Right lobe of liver (tissue), 6 donors: Measurements from ENCODE around the gene WDR27. TPM values are rescaled to one million over a fixed set of nuclear protein-coding genes. Genes with fewer than 3 reads are reported as not detected.

ENCODE experiments used
- ATAC-seq, 4 donors: fragments of 200-7000 bp; cut with Tn5 transposase; one replicate each; pipeline ENCODE4 v1.9.1; 2020; ENCODE audit warnings: mild to moderate bottlenecking in 4 of 4, moderate library complexity in 4 of 4
- DNase-seq, 3 donors: peaks; one replicate each; pipeline ENCODE4 v3.0.0-alpha.2; 2020
- H3K27ac ChIP-seq, 3 donors: fragments of 200-600 bp; one replicate each; pipeline ENCODE4 v1.8.0; 2022
- H3K27me3 ChIP-seq, 2 donors: fragments of 200-600 bp; one replicate each; pipeline ENCODE4 v1.8.0; 2022
- H3K36me3 ChIP-seq, 4 donors: fragments of 200-600 bp; sonication (generic) in 1 of 4; one replicate each; pipeline versions ENCODE4 v1.5.1 to v1.8.0; 2017 to 2022; ENCODE audit warnings: control low read depth in 1 of 4
- H3K4me1 ChIP-seq, 4 donors: fragments of 200-600 bp; sonication (generic) in 1 of 4; one replicate each; pipeline versions ENCODE4 v1.5.1 to v1.8.0; 2017 to 2022; ENCODE audit warnings: control low read depth in 1 of 4
- H3K4me3 ChIP-seq, 3 donors: fragments of 200-600 bp; one replicate each; pipeline ENCODE4 v1.8.0; 2022
- H3K9me3 ChIP-seq, 4 donors: fragments of 200-600 bp; sonication (generic) in 1 of 4; one replicate each; pipeline versions ENCODE4 v1.5.1 to v1.8.0; 2017 to 2022; ENCODE audit warnings: control low read depth in 1 of 4
- POLR2A ChIP-seq: fragments of 450-650 bp; IDR thresholded peaks from one replicate; pipeline ENCODE4 v1.6.1; 2017; ENCODE audit warnings: antibody characterized with exemption, mild to moderate bottlenecking
- WGBS: methylation state at CpG from one replicate; pipeline ENCODE4 v1.1.6; 2018; ENCODE audit warnings: low coverage, low lambda C conversion rate; ENCODE audit not compliant: insufficient coverage; ENCODE audit errors: missing lambda C conversion rate; 5-methylcytosine and 5-hydroxymethylcytosine counted together
- intact Hi-C, 2 donors: fragments of 100-400 bp; cut with DNase I; formaldehyde crosslinking; loops; one replicate each; pipeline versions ENCODE4 v1.11.2 to v1.14.1; 2022
- total RNA-seq, 6 experiments: library from RNA; depleted of rRNA in 2 of 6; stranded (reverse); fragments of >200 nt in 2 of 6; fragmentation: NEBNext Ultra II Directional in 3 of 6; extraction: Animal tissue kit (Norgen Biotek cat#: 25700) in 3 of 6; gene quantifications; one replicate each; pipeline versions ENCODE4 v1.1.0 to v1.2.4, GENCODE V29; 2016 to 2023
- TF ChIP-seq, protein P1 (sequence below), 4 donors: fragments of 200-600 bp in 3 of 4; fragments of 450-650 bp in 1 of 4; IDR thresholded peaks; one replicate each; pipeline versions ENCODE4 v1.5.1 to v1.8.0; 2016 to 2022; ENCODE audit warnings: antibody characterized with exemption in 4 of 4, mild to moderate bottlenecking in 2 of 4
- donor health status: DM: no; HTN: yes; CAD: no.
- donor health status: DM: no; HTN: no; CAD: no.
- donor health status: DM: no; HTN: no; CAD: no.
- donor health status: DM: no; HTN: yes; CAD: no.
- donor health status: DM: no; HTN: yes; CAD: no.

Gene WDR27
- total RNA-seq, 6 experiments from 2014 or later = 8.2 to 26.8 (median 12.7) TPM

DNA sequence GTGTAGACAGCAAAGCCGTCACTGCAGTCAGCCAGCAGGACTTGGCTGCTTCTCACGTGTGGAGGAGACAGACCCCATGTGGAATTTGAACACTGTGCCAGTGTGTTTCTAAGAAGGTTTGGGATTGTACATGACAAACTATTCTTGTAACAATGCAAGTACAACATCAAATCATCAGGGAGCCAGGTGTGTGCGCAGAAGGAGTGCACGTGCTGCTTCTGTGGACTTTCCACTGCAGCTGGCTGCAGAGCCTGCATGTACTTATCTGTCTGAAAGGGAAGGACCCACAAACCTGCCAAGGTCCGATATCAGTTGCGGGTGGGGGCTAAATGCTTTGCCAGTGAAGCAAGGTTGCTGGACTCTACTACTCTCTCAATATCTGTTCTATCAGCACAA lies 211.6 kb downstream of the WDR27 start:
- no peak for DNase-seq
- H3K9me3 ChIP-seq = no peaks in the 10 kb centered on the region
- no peaks in the 10 kb centered on the region for H3K36me3 ChIP-seq
- ATAC-seq = peak in 1 of 4 donors; percentile 40
- H3K27me3 ChIP-seq = no peaks in the 10 kb centered on the region
- no peak overlapping the region for H3K4me3 ChIP-seq
- H3K4me1 ChIP-seq = no peaks in the 10 kb centered on the region
- no peak overlapping the region for H3K27ac ChIP-seq
- no peak for TF ChIP-seq POLR2A
- TF ChIP-seq, protein P1, sequence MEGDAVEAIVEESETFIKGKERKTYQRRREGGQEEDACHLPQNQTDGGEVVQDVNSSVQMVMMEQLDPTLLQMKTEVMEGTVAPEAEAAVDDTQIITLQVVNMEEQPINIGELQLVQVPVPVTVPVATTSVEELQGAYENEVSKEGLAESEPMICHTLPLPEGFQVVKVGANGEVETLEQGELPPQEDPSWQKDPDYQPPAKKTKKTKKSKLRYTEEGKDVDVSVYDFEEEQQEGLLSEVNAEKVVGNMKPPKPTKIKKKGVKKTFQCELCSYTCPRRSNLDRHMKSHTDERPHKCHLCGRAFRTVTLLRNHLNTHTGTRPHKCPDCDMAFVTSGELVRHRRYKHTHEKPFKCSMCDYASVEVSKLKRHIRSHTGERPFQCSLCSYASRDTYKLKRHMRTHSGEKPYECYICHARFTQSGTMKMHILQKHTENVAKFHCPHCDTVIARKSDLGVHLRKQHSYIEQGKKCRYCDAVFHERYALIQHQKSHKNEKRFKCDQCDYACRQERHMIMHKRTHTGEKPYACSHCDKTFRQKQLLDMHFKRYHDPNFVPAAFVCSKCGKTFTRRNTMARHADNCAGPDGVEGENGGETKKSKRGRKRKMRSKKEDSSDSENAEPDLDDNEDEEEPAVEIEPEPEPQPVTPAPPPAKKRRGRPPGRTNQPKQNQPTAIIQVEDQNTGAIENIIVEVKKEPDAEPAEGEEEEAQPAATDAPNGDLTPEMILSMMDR (IDR thresholded peaks at IDR 0.05) = no peak
- WGBS = 73% methylated on average over 5 of the region's 6 CpGs
- intact Hi-C loops = no loop called here

DNA sequence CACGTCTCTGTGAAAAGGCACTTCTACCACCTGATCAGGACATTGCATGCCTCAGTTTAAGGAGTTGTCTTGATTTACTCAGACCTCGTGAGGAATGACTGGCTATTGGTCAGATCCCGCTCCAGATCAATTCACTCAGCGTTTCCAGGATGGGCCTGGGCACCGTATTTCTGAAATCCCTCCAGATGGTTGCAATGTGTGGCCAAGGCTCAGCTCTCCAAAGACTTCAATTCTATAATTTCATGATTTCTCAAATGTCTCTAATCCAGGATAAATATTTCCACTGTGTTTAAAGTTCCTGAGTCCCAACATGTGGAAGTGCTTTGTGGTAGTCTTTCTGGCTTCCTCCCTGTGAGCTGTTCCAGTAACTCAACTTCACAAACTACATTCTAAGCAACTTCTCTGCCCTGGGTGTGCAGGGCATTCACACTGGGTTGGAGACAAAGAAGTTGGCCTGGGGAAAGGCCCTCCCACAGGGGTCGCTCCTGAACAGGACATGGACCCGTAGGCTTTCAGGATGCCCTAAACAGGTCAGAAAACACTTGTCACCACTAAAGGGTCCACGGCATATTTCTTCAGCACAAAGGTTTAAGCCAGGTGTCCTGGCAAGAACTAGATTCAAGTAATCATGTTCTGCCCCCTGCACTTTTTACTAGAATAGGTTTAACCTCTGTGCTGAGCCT lies 212.1 kb downstream of the WDR27 start:
- H3K9me3 ChIP-seq = no peaks in the 10 kb centered on the region
- H3K4me1 ChIP-seq = no peaks in the 10 kb centered on the region
- H3K36me3 ChIP-seq = no peaks in the 10 kb centered on the region
- no peaks in the 10 kb centered on the region for H3K27me3 ChIP-seq
- TF ChIP-seq, protein P1 (IDR thresholded peaks at IDR 0.05) = no peak
- TF ChIP-seq POLR2A = no peak
- 91% methylated on average over 3 of the region's 8 CpGs for WGBS
- H3K4me3 ChIP-seq = no peak overlapping the region
- no peak overlapping the region for H3K27ac ChIP-seq
- ATAC-seq (no peak), DNase-seq (no peak)
- intact Hi-C loops = no loop called here

DNA sequence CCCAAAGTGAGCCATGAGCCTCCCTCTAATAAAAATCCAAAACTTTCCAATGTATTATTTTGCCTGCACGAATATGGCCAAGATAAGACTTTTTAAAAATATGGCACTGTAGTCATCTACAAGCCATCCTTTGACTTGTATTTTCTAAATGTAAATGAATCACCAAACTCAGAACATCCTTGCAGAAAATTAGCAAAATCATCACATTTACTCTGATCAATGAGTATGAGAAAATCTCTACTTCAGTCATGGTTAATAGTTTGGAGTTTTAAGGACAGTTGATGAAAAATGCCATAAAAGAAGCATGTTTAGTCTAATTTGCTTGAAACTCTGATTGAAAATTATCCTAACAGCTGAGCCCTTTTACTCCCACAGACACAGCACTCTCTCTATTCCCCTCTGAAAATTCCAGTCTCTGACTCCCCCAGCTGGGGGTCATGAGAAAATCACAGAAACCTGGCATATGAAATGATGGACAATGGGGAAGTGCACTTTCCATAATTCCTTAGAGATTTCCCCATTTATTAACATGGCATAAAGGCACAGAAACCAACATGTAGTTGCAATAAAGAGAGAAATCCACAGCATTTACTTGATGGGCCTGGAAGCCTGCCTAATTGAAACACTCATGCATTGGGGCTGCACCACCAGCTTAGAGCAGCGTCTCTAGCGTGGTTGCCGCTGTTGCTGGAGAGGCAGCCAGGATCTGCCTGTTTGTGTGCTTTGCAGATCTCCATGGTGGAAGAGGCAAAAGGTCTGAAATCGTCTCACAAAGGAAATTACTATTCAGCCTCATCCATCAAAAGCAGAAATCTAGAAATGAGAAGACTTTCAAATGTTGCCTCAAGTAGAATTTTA lies 214.0 kb downstream of the WDR27 start:
- no peaks in the 10 kb centered on the region for H3K36me3 ChIP-seq
- no peaks in the 10 kb centered on the region for H3K4me1 ChIP-seq
- 89% methylated on average over 5 of the region's 5 CpGs for WGBS
- ATAC-seq (peak in 3 of 4 donors; percentile 39 to 63 (median 40)), DNase-seq (no peak)
- no peaks in the 10 kb centered on the region for H3K27me3 ChIP-seq
- H3K27ac ChIP-seq = no peak overlapping the region
- TF ChIP-seq, protein P1 (IDR thresholded peaks at IDR 0.05) = peak; percentile 18 to 26 (median 23)
- no peak for TF ChIP-seq POLR2A
- no peak overlapping the region for H3K4me3 ChIP-seq
- intact Hi-C loops = no loop called here
- H3K9me3 ChIP-seq = no peaks in the 10 kb centered on the region

DNA sequence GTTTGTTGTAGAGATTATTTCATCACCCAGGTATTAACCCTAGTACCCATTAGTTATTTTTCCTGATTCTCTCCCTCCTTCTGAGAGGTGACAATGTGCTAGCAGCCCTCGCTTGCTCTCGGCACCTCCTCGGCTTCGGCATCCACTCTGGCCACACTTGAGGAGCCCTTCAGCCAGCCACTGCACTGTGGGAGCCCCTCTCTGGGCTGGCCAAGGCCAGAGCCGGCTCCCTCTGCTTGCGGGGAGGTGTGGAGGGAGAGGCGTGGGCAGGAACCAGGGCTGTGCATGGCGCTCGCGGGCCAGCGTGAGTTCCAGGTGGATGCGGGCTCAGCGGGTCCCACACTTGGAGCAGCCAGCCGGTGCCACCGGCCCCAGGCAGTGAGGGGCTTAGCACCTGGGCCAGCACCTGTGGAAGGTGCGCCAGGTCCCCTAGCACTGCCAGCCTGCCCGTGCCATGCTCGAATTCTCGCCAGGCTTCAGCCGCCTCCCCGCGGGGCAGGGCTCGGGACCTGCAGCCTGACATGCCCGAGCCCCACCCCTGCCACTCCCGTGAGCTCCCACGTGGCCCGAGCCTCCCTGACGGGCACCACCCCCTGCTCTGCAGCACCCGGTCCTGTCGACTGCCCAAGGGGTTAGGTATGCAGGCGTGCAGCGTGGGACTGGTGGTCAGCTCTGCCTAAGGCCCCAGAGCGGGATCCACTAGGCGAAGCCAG lies 221.9 kb downstream of the WDR27 start:
- no peaks in the 10 kb centered on the region for H3K4me1 ChIP-seq
- H3K27ac ChIP-seq = no peak overlapping the region
- DNase-seq (no peak), ATAC-seq (peak in 1 of 4 donors; percentile 26)
- TF ChIP-seq, protein P1 (IDR thresholded peaks at IDR 0.05) = no peak
- no peak for TF ChIP-seq POLR2A
- H3K4me3 ChIP-seq = no peak overlapping the region
- WGBS = 95% methylated on average over 4 of the region's 34 CpGs
- H3K36me3 ChIP-seq = no peaks in the 10 kb centered on the region
- no peaks in the 10 kb centered on the region for H3K9me3 ChIP-seq
- no peaks in the 10 kb centered on the region for H3K27me3 ChIP-seq
- intact Hi-C loops = no loop called here
